Measurements from ENCODE around the gene NFX1.

DNA sequence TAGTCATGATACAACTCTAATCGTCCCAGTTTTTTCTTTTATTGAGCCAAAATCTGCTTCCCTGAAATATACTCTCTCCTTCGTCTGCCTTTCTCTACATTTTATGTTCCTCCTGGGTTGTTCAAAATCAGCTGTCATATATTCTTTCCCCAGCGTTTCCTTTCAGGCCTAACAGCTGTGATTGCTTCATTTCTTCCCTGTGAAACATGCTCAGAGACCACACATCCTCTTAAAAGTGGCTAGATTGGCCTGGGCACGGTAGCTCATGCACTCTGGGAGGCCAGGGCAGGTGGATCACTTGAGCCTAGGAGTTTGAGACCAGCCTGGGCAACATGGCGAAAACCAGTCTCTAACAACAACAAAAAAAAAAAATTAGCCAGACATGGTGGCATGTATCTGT, 25.1 kb downstream of the NFX1 start:
- TF ChIP-seq, protein P1, sequence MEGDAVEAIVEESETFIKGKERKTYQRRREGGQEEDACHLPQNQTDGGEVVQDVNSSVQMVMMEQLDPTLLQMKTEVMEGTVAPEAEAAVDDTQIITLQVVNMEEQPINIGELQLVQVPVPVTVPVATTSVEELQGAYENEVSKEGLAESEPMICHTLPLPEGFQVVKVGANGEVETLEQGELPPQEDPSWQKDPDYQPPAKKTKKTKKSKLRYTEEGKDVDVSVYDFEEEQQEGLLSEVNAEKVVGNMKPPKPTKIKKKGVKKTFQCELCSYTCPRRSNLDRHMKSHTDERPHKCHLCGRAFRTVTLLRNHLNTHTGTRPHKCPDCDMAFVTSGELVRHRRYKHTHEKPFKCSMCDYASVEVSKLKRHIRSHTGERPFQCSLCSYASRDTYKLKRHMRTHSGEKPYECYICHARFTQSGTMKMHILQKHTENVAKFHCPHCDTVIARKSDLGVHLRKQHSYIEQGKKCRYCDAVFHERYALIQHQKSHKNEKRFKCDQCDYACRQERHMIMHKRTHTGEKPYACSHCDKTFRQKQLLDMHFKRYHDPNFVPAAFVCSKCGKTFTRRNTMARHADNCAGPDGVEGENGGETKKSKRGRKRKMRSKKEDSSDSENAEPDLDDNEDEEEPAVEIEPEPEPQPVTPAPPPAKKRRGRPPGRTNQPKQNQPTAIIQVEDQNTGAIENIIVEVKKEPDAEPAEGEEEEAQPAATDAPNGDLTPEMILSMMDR (IDR thresholded peaks at IDR 0.05), result no peak
- TF ChIP-seq EZH2 (IDR thresholded peaks at IDR 0.05), result no peak
- TF ChIP-seq EZH2phosphoT487 (IDR thresholded peaks at IDR 0.05), result no peak
